Measurements from ENCODE around the gene RABL6.

GRCh38 chr9:136779808-136780207, 27.9 kb upstream of the RABL6 start:
- TF ChIP-seq POLR2A (IDR thresholded peaks at IDR 0.05) (no peak), POLR2AphosphoS5 (IDR thresholded peaks at IDR 0.05) (no peak), CTCF (IDR thresholded peaks at IDR 0.05) (no peak)

All from breast epithelium (tissue), 3 donors.